Right lobe of liver (tissue), 4 donors: Measurements from ENCODE around the gene FBXO9.

Source experiments
- CTCF ChIP-seq, 4 donors: fragments of 200-600 bp in 3 of 4; fragments of 450-650 bp in 1 of 4; IDR thresholded peaks; one replicate each; pipeline versions ENCODE4 v1.5.1 to v1.8.0; 2016 to 2022; ENCODE audit warnings: antibody characterized with exemption in 4 of 4, mild to moderate bottlenecking in 2 of 4
- POLR2A ChIP-seq: fragments of 450-650 bp; IDR thresholded peaks from one replicate; pipeline ENCODE4 v1.6.1; 2017; ENCODE audit warnings: antibody characterized with exemption, mild to moderate bottlenecking
- donor health status: DM: no; HTN: no; CAD: no.
- donor health status: DM: no; HTN: no; CAD: no.
- donor health status: DM: no; HTN: yes; CAD: no.

- TF ChIP-seq CTCF (IDR thresholded peaks at IDR 0.05): no peak
- no peak for TF ChIP-seq POLR2A
Observed at GRCh38 chr6:53020005-53020744, 45.0 kb upstream of the FBXO9 start.
